Fibroblast of the aortic adventitia (primary cell): ENCODE results near the gene USP16. TPM values are rescaled to one million over a fixed set of nuclear protein-coding genes. Genes with fewer than 3 reads are reported as not detected.
A peak's percentile ranks its signal among the peaks of the same experiment; 100 is the strongest.
"Not testable (repeated sequence)": the region's sequence is repeated elsewhere in the genome, so short reads cannot be mapped to it uniquely, and the experiment has no call there.

Experiments
- DNase-seq: peaks from one replicate; pipeline ENCODE4 v3.0.0-alpha.2; 2010; ENCODE audit warnings: low read depth
- H3K4me3 ChIP-seq: 2 replicates; pipeline ENCODE4 v1.5.1; 2011; ENCODE audit warnings: low read depth, mild to moderate bottlenecking, control low read depth, low read length, moderate library complexity
- CTCF ChIP-seq: IDR thresholded peaks from 2 replicates; pipeline ENCODE4 v1.5.1; 2011; ENCODE audit warnings: mild to moderate bottlenecking, low read length, control low read depth, inconsistent platforms; ENCODE audit not compliant: insufficient read depth
- total RNA-seq: library from RNA; depleted of rRNA; stranded (reverse); fragments of >200 nt; gene quantifications from 2 replicates; pipeline ENCODE4 v1.2.3, GENCODE V29; 2012; ENCODE audit warnings: low replicate concordance

Gene USP16
- total RNA-seq, 1 donor: 50.9 TPM

GRCh38 chr21:29008367-29008766 is 16.1 kb upstream of the USP16 start:
- DNase-seq: no peak
- TF ChIP-seq CTCF: no peak
- H3K4me3 ChIP-seq: no peak overlapping the region

- H3K4me3 ChIP-seq, DNase-seq: not testable (repeated sequence)
These were observed 13.2 kb upstream of the USP16 start for GRCh38 chr21:29011236-29011635.

GRCh38 chr21:29017639-29018237 is 6.7 kb upstream of the USP16 start:
- no peak for TF ChIP-seq CTCF
- no peak for DNase-seq
- peak overlapping the region; percentile 84 for H3K4me3 ChIP-seq

- peak; percentile 56 for DNase-seq
- H3K4me3 ChIP-seq: peak overlapping the region; percentile 84
- no peak for TF ChIP-seq CTCF
These were observed 5.9 kb upstream of the USP16 start for GRCh38 chr21:29018540-29018939.

GRCh38 chr21:29022166-29022565 is 2.3 kb upstream of the USP16 start:
- TF ChIP-seq CTCF: no peak
- no peak overlapping the region for H3K4me3 ChIP-seq
- no peak for DNase-seq

- TF ChIP-seq CTCF: no peak
- H3K4me3 ChIP-seq: peak overlapping the region; percentile 99
- no peak for DNase-seq
These were observed 853 bp downstream of the USP16 start for GRCh38 chr21:29025328-29025713.

GRCh38 chr21:29029524-29029923 is 5.1 kb downstream of the USP16 start:
- no peak for TF ChIP-seq CTCF
- H3K4me3 ChIP-seq: no peak overlapping the region
- DNase-seq: no peak
